HG02623 (cell line): Measurements from ENCODE around the gene DYNLRB1.
A peak's percentile ranks its signal among the peaks of the same experiment; 100 is the strongest.
"Not testable (repeated sequence)": the region's sequence is repeated elsewhere in the genome, so short reads cannot be mapped to it uniquely, and the experiment has no call there.

Experiments used
- ATAC-seq: cut with Tn5 transposase; IDR thresholded peaks from one replicate; pipeline ENCODE4 v1.9.1; 2021; ENCODE audit warnings: moderate library complexity; ENCODE audit not compliant: unreplicated experiment

DYNLRB1 gene

DNA sequence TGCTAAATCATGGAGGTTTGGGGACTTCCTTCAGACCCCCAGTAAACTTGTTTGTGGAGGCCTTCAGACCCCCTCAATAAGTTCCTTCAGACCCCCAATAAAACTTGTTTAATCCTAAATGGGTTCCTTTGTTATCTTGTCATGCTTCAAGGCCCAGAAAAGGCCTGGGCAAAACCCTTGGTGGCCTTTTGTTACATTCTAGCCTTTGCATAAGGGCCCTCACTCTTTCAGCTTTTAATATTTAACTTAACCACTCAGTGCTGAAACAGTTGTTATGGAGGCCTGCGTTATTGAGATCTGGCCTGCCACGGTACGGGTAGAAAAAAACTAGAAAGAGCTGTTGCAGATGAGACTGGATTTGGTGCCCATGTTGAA, 4.3 kb upstream of the DYNLRB1 start:
- no peak for ATAC-seq

GRCh38 chr20:34512266-34512954, 3.8 kb upstream of the DYNLRB1 start:
- no peak for ATAC-seq

DNA sequence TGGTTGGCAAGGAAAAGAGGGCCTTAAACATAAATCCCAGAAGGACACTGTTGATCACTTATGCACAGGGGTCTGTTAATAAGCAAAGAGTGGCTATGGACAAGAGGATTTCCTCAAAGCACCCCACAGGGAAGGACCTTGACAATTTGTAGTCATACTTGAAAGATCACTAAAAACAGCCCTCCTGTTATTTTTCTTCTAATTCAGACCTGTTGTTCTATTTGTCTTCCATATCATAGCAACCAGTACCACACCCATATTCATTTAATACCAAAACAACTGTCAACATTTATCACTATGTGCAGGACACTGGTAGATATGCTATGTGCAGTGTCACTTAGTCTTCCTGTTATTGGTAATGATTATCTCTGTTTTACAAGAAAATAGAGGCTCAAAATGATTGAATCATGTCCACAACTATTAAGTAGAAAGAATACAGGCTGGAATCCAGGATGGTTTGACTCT, 3.2 kb upstream of the DYNLRB1 start:
- ATAC-seq, result no peak

DNA sequence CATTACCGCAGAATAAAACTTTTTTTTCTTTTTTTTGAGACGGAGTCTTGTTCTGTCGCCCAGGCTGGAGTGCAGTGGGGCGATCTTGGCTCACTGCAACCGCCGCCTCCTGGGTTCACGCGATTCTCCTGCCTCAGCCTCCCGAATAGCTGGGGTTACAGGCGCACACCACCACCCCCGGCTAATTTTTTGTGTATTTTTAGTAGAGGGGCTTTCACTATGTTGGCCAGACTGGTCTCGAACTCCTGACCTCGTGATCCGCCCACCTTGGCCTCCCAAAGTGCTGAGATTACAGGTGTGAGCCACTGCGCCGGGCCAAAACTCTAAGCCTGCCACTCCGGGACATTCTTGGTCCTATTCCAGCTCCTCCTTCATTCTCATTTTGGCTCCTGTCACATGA, 2.2 kb upstream of the DYNLRB1 start:
- ATAC-seq, result not testable (repeated sequence)

DNA sequence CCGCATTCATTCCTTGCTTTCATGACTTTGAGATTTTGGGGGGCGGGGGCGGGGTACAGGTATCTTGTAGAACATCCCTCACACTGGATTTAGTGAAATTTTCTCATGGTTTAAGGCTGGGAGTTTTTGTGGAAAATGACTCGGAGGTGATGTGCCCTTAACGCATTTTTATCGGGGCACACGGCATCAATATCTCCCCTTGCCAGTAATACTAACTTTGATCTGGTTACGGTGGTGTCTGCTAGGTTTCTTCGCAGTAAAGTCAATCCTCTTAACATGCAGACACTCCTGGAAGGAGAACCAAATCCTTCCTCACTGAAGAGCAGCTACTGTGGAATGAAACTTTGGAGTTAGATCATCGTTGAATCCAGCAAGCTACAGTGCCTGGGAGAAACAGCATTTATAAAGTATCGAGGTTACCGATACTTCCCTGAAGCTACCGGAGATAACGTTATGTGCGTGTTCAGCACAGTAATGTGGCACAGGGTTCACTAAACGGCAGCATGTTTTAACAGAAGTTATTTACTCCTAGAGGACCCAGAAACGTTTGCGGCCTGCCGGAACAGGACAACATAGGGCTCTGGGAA, 1.2 kb upstream of the DYNLRB1 start:
- no peak for ATAC-seq

DNA sequence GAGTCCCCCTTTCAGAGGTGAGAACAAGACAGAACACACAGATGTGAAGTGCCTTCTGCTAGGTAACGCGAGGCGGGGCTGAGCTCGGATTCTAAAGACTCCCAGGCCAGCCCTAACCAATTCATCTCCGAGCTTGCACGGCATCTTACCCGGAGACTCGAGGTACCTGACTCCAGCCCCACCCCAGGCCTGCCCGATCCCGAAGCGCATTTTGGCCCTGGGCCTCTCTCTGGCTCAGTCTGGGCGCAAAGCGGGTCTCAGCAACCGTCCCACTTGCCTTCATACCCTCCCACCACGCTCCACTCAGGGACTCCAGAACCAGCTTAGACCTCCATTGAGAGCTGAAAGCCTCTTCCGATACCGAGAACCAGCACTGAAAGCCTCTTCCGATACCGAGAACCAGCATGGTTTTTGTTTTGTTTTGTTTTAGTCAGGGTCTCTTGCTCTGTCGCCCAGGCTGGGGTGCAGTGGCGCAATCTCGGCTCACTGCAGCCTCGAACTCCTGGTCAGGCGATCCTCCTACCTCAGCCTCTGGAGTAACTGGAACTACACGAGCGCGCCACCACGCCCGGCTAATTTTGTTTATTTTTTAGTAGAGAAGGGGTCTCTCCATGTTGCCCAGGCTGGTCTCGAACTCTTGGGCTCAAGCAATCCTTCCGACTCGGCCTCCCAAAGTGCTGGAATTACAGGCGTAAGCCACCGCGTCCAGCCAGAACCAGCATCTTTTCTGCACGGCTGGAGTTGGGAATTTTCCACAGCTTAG, 557 bp upstream of the DYNLRB1 start:
- ATAC-seq, result peak; percentile 38

DNA sequence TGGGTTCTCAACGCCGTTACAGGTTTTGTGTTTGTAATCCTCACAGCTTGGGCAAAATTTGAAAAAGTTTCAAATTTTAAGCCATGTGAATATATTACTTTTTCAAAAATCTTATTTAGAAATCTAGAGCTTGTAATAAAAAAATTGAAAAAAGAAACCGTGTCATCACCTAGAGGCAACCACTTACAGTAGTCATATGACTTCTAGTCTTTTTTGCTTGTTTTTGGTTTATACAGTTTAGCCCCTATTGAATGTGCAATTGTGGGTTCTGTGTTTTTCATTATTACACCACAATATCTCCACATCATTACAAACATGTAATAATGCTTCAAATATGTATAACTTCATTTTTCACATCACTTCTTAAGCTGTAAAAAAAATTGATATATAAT, 888 bp downstream of the DYNLRB1 start:
- ATAC-seq, result no peak

DNA sequence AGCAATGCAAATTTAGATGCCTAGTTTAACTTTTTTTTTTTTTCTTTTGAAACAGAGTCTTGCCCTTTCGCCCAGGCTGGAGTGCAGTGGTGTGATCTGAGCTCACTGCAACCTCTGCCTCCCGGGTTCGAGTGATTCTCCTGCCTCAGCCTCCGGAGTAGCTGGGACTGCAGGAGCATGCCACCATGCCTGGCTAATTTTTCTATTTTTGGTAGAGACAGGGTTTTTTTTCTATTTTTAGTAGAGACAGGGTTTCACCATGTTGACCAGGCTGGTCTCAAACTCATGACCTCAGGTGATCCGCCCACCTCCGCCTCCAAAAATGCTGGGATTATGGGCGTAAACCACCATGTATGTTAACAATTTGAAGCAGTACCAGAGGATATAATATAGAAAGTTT, 2.6 kb downstream of the DYNLRB1 start:
- not testable (repeated sequence) for ATAC-seq

DNA sequence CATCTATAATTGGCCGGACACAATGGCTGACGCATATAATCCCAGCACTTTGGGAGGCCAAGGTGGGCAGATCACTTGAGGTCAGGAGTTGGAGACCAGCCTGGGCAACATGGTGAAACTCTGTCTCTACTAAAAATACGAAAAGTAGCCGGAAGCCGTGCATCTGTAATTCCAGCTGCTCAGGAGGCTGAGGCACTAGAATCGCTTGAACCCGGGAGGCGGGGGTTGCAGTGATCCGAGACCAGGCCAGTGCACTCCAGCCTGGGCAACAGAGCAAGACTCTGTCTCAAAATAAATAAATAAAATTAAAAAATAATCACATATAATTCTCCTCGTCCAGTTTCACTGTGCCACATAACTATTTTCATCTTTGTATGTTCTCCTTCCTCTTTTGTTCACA, 3.6 kb downstream of the DYNLRB1 start:
- not testable (repeated sequence) for ATAC-seq

GRCh38 chr20:34522969-34523871, 7.0 kb downstream of the DYNLRB1 start:
- no peak for ATAC-seq

- no peak for ATAC-seq
These were observed 8.2 kb downstream of the DYNLRB1 start for GRCh38 chr20:34524426-34524825.

DNA sequence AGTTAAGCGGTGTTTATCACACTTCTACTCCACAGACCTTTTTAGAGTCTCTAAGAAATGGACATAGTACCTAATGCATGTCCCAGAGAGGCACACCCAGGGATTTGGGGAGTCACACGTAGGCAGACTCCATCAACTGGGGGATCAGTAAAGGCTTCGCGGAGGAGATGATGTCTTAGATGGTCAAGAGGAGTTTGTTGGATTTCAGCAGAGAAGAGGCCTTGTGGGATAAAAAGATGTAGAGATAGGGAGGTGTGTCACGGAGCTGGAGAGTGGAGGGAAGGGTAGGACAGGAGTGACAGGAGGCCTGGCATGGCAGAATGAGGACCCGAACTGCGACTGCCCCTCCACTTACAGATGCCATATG, 9.1 kb downstream of the DYNLRB1 start:
- ATAC-seq, result no peak

GRCh38 chr20:34525709-34526416, 9.6 kb downstream of the DYNLRB1 start:
- no peak for ATAC-seq

DNA sequence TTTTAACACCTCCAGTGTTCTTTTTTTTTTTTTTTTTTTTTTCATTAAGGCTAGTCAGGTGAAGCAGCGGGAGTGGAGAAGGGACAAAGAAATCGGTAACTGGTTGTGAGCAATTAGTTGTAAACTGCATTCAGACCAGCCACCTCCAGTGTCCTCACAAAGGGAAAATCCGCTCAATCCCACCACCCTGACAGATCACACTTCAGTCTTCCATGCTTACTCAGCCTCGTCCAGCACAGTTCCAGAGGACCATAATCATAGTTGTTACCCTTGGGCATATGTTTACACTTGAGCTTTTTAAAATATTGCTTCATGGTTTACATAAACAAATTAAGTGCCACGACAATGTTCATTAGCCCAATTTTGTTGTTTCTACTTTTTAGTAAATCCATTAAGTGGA, 10.2 kb downstream of the DYNLRB1 start:
- ATAC-seq, result no peak

GRCh38 chr20:34527016-34527415, 10.8 kb downstream of the DYNLRB1 start:
- ATAC-seq, result no peak

DNA sequence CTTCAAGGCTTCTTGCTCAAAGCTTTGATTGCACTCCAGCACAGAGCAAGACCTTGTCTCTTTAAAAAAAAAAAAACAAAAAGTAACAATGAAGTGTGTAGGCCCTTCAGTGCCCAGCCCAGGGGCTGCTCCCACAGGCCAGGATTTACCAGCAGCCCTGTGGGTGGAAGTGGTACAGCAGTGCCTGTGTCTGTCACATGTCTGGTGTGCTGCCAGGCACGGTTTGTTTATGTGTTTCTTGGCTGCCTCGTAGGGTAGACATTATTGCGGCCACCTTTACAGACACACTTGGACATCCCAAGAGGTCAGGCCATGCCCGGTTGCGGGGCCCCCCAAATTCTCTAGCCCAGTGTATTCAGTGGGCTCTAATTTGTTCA, 12.7 kb downstream of the DYNLRB1 start:
- ATAC-seq, result no peak

DNA sequence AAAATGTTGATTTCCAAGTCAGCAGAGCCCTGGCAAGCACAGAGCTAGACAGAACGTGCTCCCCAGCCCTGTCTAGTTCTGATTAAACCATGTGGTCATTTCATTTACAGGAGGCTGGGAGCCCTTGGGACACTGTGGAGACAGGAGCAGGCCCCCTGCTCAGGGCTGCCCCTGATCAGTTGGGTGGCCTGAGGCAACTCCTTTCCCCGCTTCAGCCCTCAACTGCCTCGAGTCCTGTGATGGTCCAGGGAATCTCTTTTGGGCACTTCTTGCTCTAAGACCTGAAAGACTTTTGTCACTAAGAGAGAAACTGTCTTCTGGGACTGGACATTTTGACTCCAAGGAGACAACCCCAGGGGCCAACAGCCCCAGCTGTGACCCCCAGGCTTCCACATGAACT, 13.5 kb downstream of the DYNLRB1 start:
- no peak for ATAC-seq

DNA sequence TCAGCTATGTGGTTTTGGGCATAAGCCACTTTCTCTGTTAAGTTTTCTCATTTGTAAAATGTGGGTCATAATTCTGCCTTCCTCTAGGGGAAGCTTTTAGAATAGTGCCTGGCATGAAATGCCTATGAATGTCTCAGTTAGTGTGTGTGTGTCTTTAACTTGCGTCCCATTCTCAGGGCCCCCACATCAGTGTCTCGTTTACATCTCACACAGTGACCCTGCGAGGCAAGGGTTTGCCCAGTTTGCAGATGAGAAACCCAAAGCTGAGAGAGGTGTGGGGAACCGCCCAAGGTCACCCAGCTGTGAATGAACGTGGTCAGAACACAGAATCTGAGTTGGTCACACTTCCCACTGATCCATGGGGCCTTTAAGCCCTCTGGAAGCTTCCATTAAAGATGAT, 14.1 kb downstream of the DYNLRB1 start:
- ATAC-seq, result no peak

DNA sequence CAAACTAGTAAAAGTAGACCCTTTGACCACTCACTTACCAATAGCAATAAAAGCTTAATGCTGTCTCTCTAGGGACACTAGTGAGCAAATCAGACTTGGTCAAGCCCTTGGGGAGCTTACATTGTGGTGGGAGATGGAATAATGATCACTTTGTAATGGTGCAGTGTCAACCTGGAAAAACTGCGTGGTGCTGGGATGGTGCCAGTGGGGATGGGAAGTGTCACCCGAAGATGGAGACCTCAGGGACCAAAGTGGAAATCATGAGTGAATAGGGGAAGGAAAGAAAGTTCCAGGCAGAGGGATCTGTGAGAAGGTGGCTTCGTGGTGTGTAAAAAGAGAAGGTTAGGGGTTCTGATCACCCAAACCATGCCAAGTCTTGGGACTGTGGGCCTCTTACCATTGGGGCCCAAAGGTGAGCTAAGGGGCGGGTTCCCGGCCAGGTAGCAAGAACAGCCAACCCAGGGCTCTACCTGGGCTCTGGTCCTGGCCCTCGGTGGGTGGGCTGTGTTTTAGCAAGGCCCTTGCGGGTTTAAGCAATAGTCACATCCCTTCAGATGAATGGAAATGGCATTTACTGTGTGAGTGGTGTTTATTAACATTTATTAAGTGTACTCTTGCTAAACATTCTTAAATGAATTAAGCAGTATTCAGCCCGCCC, 15.5 kb downstream of the DYNLRB1 start:
- no peak for ATAC-seq

DNA sequence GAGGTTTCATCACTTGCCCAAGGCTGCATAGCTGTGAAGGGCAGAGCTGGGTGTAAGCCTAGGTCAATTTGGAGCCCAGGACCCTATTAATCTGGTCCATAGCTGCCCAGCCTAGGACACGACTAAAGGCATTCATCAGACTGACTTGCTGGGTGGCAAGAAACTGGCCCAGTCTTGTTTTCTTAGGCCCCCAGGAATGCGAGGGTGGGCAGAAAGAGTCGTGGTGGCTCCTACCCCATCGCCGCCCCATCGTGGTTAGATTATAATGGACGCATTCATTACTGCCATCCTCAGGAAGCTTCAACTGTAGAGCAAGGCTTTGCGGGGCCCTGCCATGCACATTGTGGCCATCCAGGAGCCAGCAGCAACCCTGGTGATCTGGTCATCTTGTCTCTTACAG, 16.1 kb downstream of the DYNLRB1 start:
- ATAC-seq, result no peak
